Measurements from ENCODE around the gene TFDP1.

TFDP1 gene

DNA sequence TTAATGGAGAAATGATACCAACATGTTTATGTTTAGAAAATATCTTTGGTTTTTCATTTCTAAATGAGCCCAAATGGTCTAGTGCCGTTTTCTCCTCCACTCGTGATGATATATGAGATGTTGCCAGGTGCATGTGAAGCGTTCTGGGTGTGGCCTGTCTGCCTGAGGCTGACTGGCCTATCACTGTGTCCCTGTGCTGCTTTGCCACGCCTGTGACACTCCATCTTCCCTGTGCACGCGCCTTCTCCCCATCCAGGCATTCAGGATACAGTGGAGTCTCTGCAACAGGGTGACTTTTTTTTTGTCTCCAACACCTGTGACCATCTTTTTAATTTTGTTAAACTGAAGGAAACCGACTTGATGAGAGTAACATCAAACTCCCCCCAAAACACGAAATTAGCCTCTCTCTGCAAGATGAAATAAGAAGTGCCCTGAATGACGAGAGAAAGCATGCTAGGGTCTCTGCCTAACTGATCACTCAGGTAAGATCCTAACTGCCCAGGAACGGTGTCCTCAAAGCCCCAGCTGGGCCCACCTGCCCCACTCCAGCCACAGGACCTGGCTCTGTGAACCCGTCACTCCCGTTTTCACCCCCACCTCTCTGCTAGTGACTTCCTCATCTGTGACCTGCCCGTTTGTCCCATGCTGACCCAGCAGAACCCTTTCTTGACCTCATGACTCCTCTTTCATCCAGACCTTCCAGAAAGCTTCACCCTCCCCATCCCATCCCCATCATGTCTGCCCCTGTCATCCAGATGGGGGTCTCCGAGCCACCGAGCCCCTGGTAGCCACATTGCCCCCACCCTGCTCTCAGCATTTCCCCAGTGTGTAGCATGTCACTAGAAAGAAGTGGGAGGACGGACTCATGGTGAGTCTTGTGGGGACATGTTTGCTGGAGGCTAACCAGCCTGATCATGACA, 33.2 kb upstream of the TFDP1 start:
- H3K9me3 ChIP-seq (ENCODE audit: control insufficient read depth, insufficient read depth, low read depth, low read length) = no peaks in the 10 kb centered on the region
- no peak overlapping the region for H3K27ac ChIP-seq (ENCODE audit: low read depth, low read length)
- H3K4me3 ChIP-seq (ENCODE audit: low read depth, low read length) = no peak overlapping the region
- H3K36me3 ChIP-seq (ENCODE audit: control insufficient read depth, insufficient read depth, low read length) = peaks cover 33% of the 10 kb centered on the region
- no peaks in the 10 kb centered on the region for H3K27me3 ChIP-seq (ENCODE audit: control insufficient read depth, insufficient read depth, low read length)
- peaks cover 5% of the 10 kb centered on the region; the same call in 1 of the 2 replicates for H3K4me1 ChIP-seq (ENCODE audit: control insufficient read depth, insufficient read depth, low read length)
- H3K9ac ChIP-seq (ENCODE audit: low read length) = no peak overlapping the region

DNA sequence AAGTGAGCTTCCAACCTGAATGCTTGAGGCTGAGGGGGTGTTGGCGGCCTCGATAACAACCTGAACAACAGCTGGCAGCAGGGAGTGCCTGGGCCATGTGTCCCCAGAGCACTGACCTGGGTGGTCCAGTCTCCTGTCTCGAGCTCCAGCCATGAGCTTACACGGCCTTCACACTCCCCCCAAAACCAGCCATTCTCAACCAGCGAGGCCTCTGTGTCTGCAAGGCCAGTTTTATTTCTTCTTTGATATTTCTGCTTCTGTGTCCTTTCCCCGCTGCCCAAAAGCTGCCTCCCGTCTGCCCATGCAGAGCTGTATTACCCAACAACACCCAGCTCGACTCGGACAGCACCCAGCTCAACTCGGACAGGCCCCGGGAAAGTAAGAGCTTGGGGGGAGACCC, 32.5 kb upstream of the TFDP1 start:
- Histone ChIP-seq H3K9ac (ENCODE audit: low read length) (no peak overlapping the region), H3K27ac (ENCODE audit: low read depth, low read length) (no peak overlapping the region), H3K36me3 (ENCODE audit: control insufficient read depth, insufficient read depth, low read length) (peaks cover 32% of the 10 kb centered on the region), H3K4me1 (ENCODE audit: control insufficient read depth, insufficient read depth, low read length) (peaks cover 5% of the 10 kb centered on the region; the same call in 1 of the 2 replicates), H3K4me3 (ENCODE audit: low read depth, low read length) (no peak overlapping the region), H3K27me3 (ENCODE audit: control insufficient read depth, insufficient read depth, low read length) (no peaks in the 10 kb centered on the region), H3K9me3 (ENCODE audit: control insufficient read depth, insufficient read depth, low read depth, low read length) (no peaks in the 10 kb centered on the region)

DNA sequence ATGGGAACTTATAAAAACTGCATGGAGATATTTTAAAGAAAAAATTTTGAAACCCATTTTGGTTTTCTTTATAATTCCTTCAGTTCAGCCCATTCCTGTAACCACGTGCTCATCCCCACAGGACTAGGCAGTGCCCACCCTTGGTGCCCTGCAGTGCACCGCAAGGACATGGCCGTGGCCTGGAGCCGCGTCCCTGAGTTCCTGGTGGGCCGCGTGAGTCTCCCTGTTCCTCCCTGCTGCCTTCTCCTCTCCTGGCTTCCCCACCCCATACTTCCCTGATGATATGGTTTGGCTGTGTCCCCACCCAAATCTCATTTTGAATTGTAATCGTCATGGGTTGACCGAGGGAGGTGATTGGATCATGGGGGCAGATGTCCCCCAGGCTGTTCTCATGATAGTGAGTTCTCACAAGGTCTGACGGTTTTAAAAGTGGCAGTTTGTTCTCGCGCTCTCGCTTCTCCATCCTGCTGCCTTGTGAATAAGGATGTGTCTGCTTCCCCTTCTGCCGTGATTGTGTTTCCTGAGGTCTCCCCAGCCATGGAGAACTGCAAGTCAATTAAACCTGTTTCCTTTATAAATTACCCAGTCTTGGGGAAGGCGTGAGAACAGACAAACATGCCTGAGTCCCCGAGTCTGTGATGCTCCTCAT, 31.6 kb upstream of the TFDP1 start:
- no peak overlapping the region for H3K9ac ChIP-seq (ENCODE audit: low read length)
- no peak overlapping the region for H3K27ac ChIP-seq (ENCODE audit: low read depth, low read length)
- no peak overlapping the region for H3K4me3 ChIP-seq (ENCODE audit: low read depth, low read length)
- H3K4me1 ChIP-seq (ENCODE audit: control insufficient read depth, insufficient read depth, low read length) = peaks cover 5% of the 10 kb centered on the region; the same call in 1 of the 2 replicates
- H3K27me3 ChIP-seq (ENCODE audit: control insufficient read depth, insufficient read depth, low read length) = no peaks in the 10 kb centered on the region
- no peaks in the 10 kb centered on the region for H3K9me3 ChIP-seq (ENCODE audit: control insufficient read depth, insufficient read depth, low read depth, low read length)
- peaks cover 26% of the 10 kb centered on the region for H3K36me3 ChIP-seq (ENCODE audit: control insufficient read depth, insufficient read depth, low read length)

- Histone ChIP-seq H3K36me3 (ENCODE audit: control insufficient read depth, insufficient read depth, low read length) (peaks cover 24% of the 10 kb centered on the region), H3K9ac (ENCODE audit: low read length) (no peak overlapping the region), H3K4me1 (ENCODE audit: control insufficient read depth, insufficient read depth, low read length) (peaks cover 5% of the 10 kb centered on the region; the same call in 1 of the 2 replicates), H3K27me3 (ENCODE audit: control insufficient read depth, insufficient read depth, low read length) (no peaks in the 10 kb centered on the region), H3K9me3 (ENCODE audit: control insufficient read depth, insufficient read depth, low read depth, low read length) (no peaks in the 10 kb centered on the region), H3K4me3 (ENCODE audit: low read depth, low read length) (no peak overlapping the region), H3K27ac (ENCODE audit: low read depth, low read length) (no peak overlapping the region)
Measured at GRCh38 chr13:113553511-113554332, 30.8 kb upstream of the TFDP1 start.

DNA sequence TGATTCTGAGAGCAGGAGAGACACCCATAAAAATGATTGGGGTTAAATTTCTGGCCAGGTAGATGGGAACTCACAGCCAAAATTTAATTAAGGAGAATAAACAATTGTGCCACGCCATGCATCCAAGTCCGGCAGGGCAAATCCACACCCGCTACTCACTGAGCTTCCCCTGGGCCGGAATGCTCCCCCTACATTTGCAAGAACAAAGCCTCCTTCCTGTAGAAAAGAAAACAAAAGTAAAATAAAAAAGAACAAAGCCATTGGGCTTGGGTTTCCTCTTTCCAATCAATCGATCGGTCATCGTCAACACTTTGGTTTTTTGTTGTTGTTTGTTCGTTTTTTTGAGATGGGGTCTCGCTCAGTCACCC, 30.2 kb upstream of the TFDP1 start:
- Histone ChIP-seq H3K4me3 (ENCODE audit: low read depth, low read length) (no peak overlapping the region), H3K9ac (ENCODE audit: low read length) (no peak overlapping the region), H3K9me3 (ENCODE audit: control insufficient read depth, insufficient read depth, low read depth, low read length) (no peaks in the 10 kb centered on the region), H3K36me3 (ENCODE audit: control insufficient read depth, insufficient read depth, low read length) (peaks cover 22% of the 10 kb centered on the region), H3K4me1 (ENCODE audit: control insufficient read depth, insufficient read depth, low read length) (peaks cover 5% of the 10 kb centered on the region; the same call in 1 of the 2 replicates), H3K27ac (ENCODE audit: low read depth, low read length) (no peak overlapping the region), H3K27me3 (ENCODE audit: control insufficient read depth, insufficient read depth, low read length) (no peaks in the 10 kb centered on the region)

GRCh38 chr13:113555141-113555540, 29.4 kb upstream of the TFDP1 start:
- H3K27ac ChIP-seq (ENCODE audit: low read depth, low read length) = no peak overlapping the region
- no peak overlapping the region for H3K4me3 ChIP-seq (ENCODE audit: low read depth, low read length)
- H3K36me3 ChIP-seq (ENCODE audit: control insufficient read depth, insufficient read depth, low read length) = peaks cover 21% of the 10 kb centered on the region
- no peaks in the 10 kb centered on the region for H3K27me3 ChIP-seq (ENCODE audit: control insufficient read depth, insufficient read depth, low read length)
- H3K9ac ChIP-seq (ENCODE audit: low read length) = no peak overlapping the region
- H3K9me3 ChIP-seq (ENCODE audit: control insufficient read depth, insufficient read depth, low read depth, low read length) = no peaks in the 10 kb centered on the region
- peaks cover 5% of the 10 kb centered on the region; the same call in 1 of the 2 replicates for H3K4me1 ChIP-seq (ENCODE audit: control insufficient read depth, insufficient read depth, low read length)

DNA sequence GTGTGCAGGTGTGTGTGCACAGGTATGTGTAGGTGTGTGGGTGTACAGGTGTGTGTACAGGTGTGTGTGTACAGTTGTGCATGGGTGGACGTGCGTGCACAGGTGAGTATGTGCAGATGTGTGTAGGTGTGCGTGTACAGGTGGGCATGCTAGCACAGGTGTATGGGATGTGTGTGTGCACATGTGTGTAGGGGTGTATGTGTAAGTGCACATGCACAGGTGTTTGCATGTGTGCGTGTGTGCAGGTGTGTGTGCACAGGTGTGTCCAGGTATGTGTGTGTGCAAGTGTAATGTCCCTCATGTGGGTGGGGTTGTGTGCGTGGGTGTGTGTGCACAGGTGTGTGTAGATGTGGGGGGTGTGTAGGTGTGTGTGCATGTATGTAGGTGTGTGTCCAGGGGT, 27.5 kb upstream of the TFDP1 start:
- no peak overlapping the region for H3K27ac ChIP-seq (ENCODE audit: low read depth, low read length)
- no peak overlapping the region for H3K9ac ChIP-seq (ENCODE audit: low read length)
- peaks cover 5% of the 10 kb centered on the region; the same call in 1 of the 2 replicates for H3K4me1 ChIP-seq (ENCODE audit: control insufficient read depth, insufficient read depth, low read length)
- no peaks in the 10 kb centered on the region for H3K9me3 ChIP-seq (ENCODE audit: control insufficient read depth, insufficient read depth, low read depth, low read length)
- no peaks in the 10 kb centered on the region for H3K27me3 ChIP-seq (ENCODE audit: control insufficient read depth, insufficient read depth, low read length)
- H3K36me3 ChIP-seq (ENCODE audit: control insufficient read depth, insufficient read depth, low read length) = peaks cover 7% of the 10 kb centered on the region; the same call in 1 of the 2 replicates
- H3K4me3 ChIP-seq (ENCODE audit: low read depth, low read length) = no peak overlapping the region

- Histone ChIP-seq H3K9me3 (ENCODE audit: control insufficient read depth, insufficient read depth, low read depth, low read length) (no peaks in the 10 kb centered on the region), H3K4me3 (ENCODE audit: low read depth, low read length) (no peak overlapping the region), H3K27ac (ENCODE audit: low read depth, low read length) (no peak overlapping the region), H3K9ac (ENCODE audit: low read length) (no peak overlapping the region), H3K36me3 (ENCODE audit: control insufficient read depth, insufficient read depth, low read length) (peaks cover 3% of the 10 kb centered on the region; the same call in 1 of the 2 replicates), H3K4me1 (ENCODE audit: control insufficient read depth, insufficient read depth, low read length) (peaks cover 7% of the 10 kb centered on the region; the same call in 1 of the 2 replicates), H3K27me3 (ENCODE audit: control insufficient read depth, insufficient read depth, low read length) (no peaks in the 10 kb centered on the region)
Measured at GRCh38 chr13:113558461-113558860, 26.1 kb upstream of the TFDP1 start.

DNA sequence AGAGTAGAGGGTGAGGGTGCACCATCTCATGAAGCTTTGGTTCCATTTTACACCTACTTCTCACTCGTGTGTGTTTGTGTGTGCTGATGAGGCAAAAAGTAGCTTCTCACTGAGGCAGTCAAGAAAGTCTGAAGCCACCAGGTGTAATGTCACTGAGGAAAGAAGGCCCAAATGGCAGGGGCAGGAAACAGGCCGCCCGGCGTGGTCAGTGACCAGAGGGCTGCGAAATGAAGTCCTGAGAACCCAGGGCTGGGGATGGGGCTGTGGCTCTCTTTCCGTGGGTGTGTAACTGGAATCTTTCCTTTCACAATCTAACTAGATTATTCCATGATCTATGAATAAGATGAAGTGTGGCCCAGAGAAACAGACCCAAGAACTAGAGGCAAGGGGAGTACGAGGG, 25.5 kb upstream of the TFDP1 start:
- H3K9me3 ChIP-seq (ENCODE audit: control insufficient read depth, insufficient read depth, low read depth, low read length) = no peaks in the 10 kb centered on the region
- no peak overlapping the region for H3K9ac ChIP-seq (ENCODE audit: low read length)
- no peaks in the 10 kb centered on the region for H3K36me3 ChIP-seq (ENCODE audit: control insufficient read depth, insufficient read depth, low read length)
- no peak overlapping the region for H3K27ac ChIP-seq (ENCODE audit: low read depth, low read length)
- H3K4me1 ChIP-seq (ENCODE audit: control insufficient read depth, insufficient read depth, low read length) = 0 out of 2 replicates have a peak, but pooled peaks cover 4% of the 10 kb centered on the region
- no peaks in the 10 kb centered on the region for H3K27me3 ChIP-seq (ENCODE audit: control insufficient read depth, insufficient read depth, low read length)
- no peak overlapping the region for H3K4me3 ChIP-seq (ENCODE audit: low read depth, low read length)

GRCh38 chr13:113559901-113560644, 24.5 kb upstream of the TFDP1 start:
- Histone ChIP-seq H3K27me3 (ENCODE audit: control insufficient read depth, insufficient read depth, low read length) (no peaks in the 10 kb centered on the region), H3K4me1 (ENCODE audit: control insufficient read depth, insufficient read depth, low read length) (0 out of 2 replicates have a peak, but pooled peaks cover 4% of the 10 kb centered on the region), H3K9me3 (ENCODE audit: control insufficient read depth, insufficient read depth, low read depth, low read length) (no peaks in the 10 kb centered on the region), H3K27ac (ENCODE audit: low read depth, low read length) (no peak overlapping the region), H3K36me3 (ENCODE audit: control insufficient read depth, insufficient read depth, low read length) (no peaks in the 10 kb centered on the region), H3K9ac (ENCODE audit: low read length) (no peak overlapping the region), H3K4me3 (ENCODE audit: low read depth, low read length) (no peak overlapping the region)

Data from HUES6 (cell line).